Osteoblast (primary cell): ENCODE measurements around the gene CD68. TPM values are rescaled to one million over a fixed set of nuclear protein-coding genes. Genes with fewer than 3 reads are reported as not detected.

Experiments
- DNase-seq: peaks from one replicate; pipeline ENCODE4 v3.0.0; 2011; ENCODE audit warnings: low spot score, mixed read lengths; ENCODE audit not compliant: insufficient read length; ENCODE audit errors: missing footprints
- H2AFZ ChIP-seq: 2 replicates; pipeline ENCODE4 v1.6.0; 2011; ENCODE audit warnings: mild to moderate bottlenecking, low read length
- H3K27ac ChIP-seq: 2 replicates; pipeline ENCODE4 v1.5.1; 2011; ENCODE audit warnings: mild to moderate bottlenecking, low read depth, low read length, moderate library complexity
- H3K27me3 ChIP-seq: 2 replicates; pipeline ENCODE4 v1.6.0; 2012; ENCODE audit warnings: mild to moderate bottlenecking, control low read depth, inconsistent platforms, low read length, moderate library complexity; ENCODE audit not compliant: insufficient read depth
- H3K36me3 ChIP-seq: 2 replicates; pipeline ENCODE4 v1.5.1; 2011; ENCODE audit warnings: mild to moderate bottlenecking, low read length, control low read depth, moderate library complexity; ENCODE audit not compliant: insufficient read depth
- H3K4me1 ChIP-seq: 2 replicates; pipeline ENCODE4 v1.5.1; 2011; ENCODE audit warnings: mild to moderate bottlenecking, low read length, control low read depth, moderate library complexity; ENCODE audit not compliant: insufficient read depth
- H3K4me2 ChIP-seq: 2 replicates; pipeline ENCODE4 v1.6.0; 2011; ENCODE audit warnings: mild to moderate bottlenecking, low read length; ENCODE audit not compliant: insufficient read depth
- H3K4me3 ChIP-seq: fragments of 200-600 bp; sonication (generic); 3 replicates; pipeline ENCODE4 v1.5.1; 2012; ENCODE audit warnings: mild to moderate bottlenecking, low read length, inconsistent platforms; ENCODE audit not compliant: insufficient read depth
- H3K79me2 ChIP-seq: 2 replicates; pipeline ENCODE4 v1.6.0; 2012; ENCODE audit warnings: mild to moderate bottlenecking, low read length, control low read depth, inconsistent platforms; ENCODE audit not compliant: insufficient read depth
- H3K9me3 ChIP-seq: 2 replicates; pipeline ENCODE4 v1.5.1; 2011; ENCODE audit warnings: low read depth, low read length, control low read depth
- H4K20me1 ChIP-seq: 2 replicates; pipeline ENCODE4 v1.6.0; 2012; ENCODE audit warnings: mild to moderate bottlenecking, low read length, control low read depth; ENCODE audit not compliant: insufficient read depth
- total RNA-seq: library from RNA; depleted of rRNA; stranded (reverse); fragments of >200 nt; gene quantifications from 2 replicates; pipeline ENCODE4 v1.2.3, GENCODE V29; 2012
- TF ChIP-seq, protein P1 (sequence below): IDR thresholded peaks from 2 replicates; pipeline ENCODE4 v1.5.1; 2011; ENCODE audit warnings: mild to moderate bottlenecking, low read depth, low read length, moderate library complexity; ENCODE audit errors: extremely low read depth

The CD68 gene
- total RNA-seq, 1 donor: 31.8 TPM

DNA sequence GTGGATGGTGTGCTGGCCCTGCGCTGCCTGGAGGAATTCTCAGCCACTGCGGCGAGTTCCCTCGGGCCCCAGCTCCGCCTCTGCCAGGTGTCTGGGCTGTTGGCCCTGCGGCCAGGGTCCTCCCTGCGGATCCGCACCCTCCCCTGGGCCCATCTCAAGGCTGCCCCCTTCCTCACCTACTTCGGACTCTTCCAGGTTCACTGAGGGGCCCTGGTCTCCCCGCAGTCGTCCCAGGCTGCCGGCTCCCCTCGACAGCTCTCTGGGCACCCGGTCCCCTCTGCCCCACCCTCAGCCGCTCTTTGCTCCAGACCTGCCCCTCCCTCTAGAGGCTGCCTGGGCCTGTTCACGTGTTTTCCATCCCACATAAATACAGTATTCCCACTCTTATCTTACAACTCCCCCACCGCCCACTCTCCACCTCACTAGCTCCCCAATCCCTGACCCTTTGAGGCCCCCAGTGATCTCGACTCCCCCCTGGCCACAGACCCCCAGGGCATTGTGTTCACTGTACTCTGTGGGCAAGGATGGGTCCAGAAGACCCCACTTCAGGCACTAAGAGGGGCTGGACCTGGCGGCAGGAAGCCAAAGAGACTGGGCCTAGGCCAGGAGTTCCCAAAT is 22.2 kb upstream of the CD68 start:
- Histone ChIP-seq H3K9me3 (no peaks in the 10 kb centered on the region), H3K4me2 (no peak overlapping the region), H3K36me3 (no peaks in the 10 kb centered on the region), H3K27me3 (no peaks in the 10 kb centered on the region), H3K79me2 (peaks cover 7% of the 10 kb centered on the region), H4K20me1 (peaks cover under 1% of the 10 kb centered on the region), H3K4me1 (peaks cover 21% of the 10 kb centered on the region), H3K4me3 (no peak overlapping the region), H2AFZ (no peak overlapping the region), H3K27ac (no peak overlapping the region)
- DNase-seq: no peak
- TF ChIP-seq, protein P1, sequence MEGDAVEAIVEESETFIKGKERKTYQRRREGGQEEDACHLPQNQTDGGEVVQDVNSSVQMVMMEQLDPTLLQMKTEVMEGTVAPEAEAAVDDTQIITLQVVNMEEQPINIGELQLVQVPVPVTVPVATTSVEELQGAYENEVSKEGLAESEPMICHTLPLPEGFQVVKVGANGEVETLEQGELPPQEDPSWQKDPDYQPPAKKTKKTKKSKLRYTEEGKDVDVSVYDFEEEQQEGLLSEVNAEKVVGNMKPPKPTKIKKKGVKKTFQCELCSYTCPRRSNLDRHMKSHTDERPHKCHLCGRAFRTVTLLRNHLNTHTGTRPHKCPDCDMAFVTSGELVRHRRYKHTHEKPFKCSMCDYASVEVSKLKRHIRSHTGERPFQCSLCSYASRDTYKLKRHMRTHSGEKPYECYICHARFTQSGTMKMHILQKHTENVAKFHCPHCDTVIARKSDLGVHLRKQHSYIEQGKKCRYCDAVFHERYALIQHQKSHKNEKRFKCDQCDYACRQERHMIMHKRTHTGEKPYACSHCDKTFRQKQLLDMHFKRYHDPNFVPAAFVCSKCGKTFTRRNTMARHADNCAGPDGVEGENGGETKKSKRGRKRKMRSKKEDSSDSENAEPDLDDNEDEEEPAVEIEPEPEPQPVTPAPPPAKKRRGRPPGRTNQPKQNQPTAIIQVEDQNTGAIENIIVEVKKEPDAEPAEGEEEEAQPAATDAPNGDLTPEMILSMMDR: no peak

DNA sequence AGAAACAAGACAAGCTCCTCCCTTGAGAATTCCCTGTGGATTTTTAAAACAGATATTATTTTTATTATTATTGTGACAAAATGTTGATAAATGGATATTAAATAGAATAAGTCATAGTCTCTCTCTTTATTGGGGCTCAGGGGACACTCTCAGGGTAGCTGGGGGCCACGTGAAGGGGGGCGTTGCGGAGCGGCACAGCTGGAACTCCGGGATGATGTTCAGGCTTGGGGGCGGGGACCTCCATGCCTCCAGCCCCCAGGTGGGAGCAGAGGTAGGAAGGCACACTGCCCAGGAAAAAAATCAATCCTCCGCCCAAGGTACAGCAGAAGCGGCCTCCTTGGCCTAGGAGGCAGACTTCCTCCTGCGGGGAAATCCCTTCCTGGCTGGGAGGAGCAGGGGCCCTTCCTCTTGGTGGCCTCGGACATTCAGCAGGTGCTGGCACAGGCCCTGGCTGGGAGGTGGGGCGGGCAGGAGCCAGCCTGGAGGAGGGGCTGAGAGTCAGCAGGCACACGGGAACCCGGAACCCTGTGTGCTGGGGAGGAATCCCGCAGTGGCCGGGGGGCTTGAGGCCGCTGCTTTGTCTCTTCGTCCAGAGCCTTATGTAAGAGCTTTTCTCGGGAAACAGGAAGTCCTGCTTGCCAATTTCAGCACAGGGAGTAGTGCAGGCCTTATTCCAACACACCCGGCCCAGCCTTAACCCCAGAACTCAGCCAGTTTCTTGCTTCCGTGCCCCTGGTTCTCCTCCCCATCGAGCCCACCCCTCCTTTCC is 21.5 kb upstream of the CD68 start:
- peak; percentile 87 for DNase-seq
- Histone ChIP-seq H3K27me3 (no peaks in the 10 kb centered on the region), H3K27ac (peak overlapping the region; percentile 59), H3K79me2 (peaks cover 14% of the 10 kb centered on the region), H3K4me2 (peak overlapping the region; percentile 64), H3K9me3 (no peaks in the 10 kb centered on the region), H3K36me3 (no peaks in the 10 kb centered on the region), H4K20me1 (peaks cover 5% of the 10 kb centered on the region), H3K4me1 (peaks cover 28% of the 10 kb centered on the region), H3K4me3 (peak overlapping the region; percentile 62), H2AFZ (peak overlapping the region; percentile 93)
- TF ChIP-seq, protein P1: no peak

DNA sequence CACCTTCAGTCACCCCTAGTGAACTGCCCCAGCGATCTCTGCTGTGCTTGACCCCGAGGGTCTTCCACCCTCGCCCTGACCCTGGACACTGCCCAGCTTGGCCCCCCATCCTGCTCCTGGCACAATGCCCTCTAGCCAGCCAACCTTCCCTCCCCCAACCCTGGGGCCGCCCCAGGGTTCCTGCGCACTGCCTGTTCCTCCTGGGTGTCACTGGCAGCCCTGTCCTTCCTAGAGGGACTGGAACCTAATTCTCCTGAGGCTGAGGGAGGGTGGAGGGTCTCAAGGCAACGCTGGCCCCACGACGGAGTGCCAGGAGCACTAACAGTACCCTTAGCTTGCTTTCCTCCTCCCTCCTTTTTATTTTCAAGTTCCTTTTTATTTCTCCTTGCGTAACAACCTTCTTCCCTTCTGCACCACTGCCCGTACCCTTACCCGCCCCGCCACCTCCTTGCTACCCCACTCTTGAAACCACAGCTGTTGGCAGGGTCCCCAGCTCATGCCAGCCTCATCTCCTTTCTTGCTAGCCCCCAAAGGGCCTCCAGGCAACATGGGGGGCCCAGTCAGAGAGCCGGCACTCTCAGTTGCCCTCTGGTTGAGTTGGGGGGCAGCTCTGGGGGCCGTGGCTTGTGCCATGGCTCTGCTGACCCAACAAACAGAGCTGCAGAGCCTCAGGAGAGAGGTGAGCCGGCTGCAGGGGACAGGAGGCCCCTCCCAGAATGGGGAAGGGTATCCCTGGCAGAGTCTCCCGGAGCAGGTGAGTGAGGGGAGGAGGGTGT is 20.7 kb upstream of the CD68 start, which contains the start of gene TNFSF13:
Gene TNFSF13, plus strand, starts transcription at position 207 of the 776 bp plus-strand sequence. Its CDS starts 290 bp downstream, at position 497.
- Histone ChIP-seq H3K4me2 (peak within 1 kb of the TSS; percentile 64), H4K20me1 (peaks cover 5% of the 10 kb centered on the region), H3K9me3 (no peaks in the 10 kb centered on the region), H3K27ac (peak within 1 kb of the TSS; percentile 59), H3K36me3 (no peaks in the 10 kb centered on the region), H2AFZ (peak within 1 kb of the TSS; percentile 93), H3K79me2 (peaks cover 22% of the 10 kb centered on the region), H3K4me3 (peak within 1 kb of the TSS; percentile 62), H3K27me3 (no peaks in the 10 kb centered on the region), H3K4me1 (peaks cover 30% of the 10 kb centered on the region)
- TF ChIP-seq, protein P1: no peak
- no peak for DNase-seq
